Panc1 (cell line): ENCODE results near the gene PIWIL1.

Experiments
- POLR2AphosphoS5 ChIP-seq: IDR thresholded peaks from 2 replicates; pipeline ENCODE4 v1.6.1; 2012; ENCODE audit warnings: mild to moderate bottlenecking, low read depth, low read length, moderate library complexity
- SIN3A ChIP-seq: IDR thresholded peaks from 2 replicates; pipeline ENCODE4 v1.6.1; 2012; ENCODE audit warnings: low read depth, mild to moderate bottlenecking, low read length, moderate library complexity, borderline replicate concordance; ENCODE audit not compliant: insufficient read depth
- TF ChIP-seq, protein P1 (sequence below): fragments of 450-650 bp; IDR thresholded peaks from 2 replicates; pipeline ENCODE4 v1.5.1; 2017; ENCODE audit warnings: mild to moderate bottlenecking

DNA sequence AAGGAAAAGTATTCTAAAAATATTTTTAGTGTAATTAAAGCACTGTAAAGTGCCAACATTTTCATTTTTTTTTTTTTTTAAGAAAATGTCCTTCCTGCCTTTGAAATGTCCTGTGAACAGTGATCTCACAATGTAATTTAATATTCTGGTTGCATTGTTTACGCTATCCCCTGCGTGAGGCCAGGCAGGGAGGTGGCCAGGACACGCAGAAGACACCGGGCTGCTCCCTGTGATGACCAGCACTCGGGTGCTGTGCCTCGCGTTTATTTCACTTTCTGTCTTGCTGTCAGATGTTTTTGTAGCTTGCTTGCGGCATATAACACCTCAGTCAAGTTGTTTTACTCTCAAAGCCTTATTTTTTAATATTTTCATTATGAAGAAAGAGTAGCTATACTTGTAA, 18.5 kb downstream of the PIWIL1 start:
- TF ChIP-seq, protein P1, sequence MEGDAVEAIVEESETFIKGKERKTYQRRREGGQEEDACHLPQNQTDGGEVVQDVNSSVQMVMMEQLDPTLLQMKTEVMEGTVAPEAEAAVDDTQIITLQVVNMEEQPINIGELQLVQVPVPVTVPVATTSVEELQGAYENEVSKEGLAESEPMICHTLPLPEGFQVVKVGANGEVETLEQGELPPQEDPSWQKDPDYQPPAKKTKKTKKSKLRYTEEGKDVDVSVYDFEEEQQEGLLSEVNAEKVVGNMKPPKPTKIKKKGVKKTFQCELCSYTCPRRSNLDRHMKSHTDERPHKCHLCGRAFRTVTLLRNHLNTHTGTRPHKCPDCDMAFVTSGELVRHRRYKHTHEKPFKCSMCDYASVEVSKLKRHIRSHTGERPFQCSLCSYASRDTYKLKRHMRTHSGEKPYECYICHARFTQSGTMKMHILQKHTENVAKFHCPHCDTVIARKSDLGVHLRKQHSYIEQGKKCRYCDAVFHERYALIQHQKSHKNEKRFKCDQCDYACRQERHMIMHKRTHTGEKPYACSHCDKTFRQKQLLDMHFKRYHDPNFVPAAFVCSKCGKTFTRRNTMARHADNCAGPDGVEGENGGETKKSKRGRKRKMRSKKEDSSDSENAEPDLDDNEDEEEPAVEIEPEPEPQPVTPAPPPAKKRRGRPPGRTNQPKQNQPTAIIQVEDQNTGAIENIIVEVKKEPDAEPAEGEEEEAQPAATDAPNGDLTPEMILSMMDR: no peak
- TF ChIP-seq SIN3A (no peak), POLR2AphosphoS5 (no peak)
